Muscle of back (tissue), 11 donors: Measurements from ENCODE around the gene SAT1. TPM values are rescaled to one million over a fixed set of nuclear protein-coding genes. Genes with fewer than 3 reads are reported as not detected.
A peak's percentile ranks its signal among the peaks of the same experiment; 100 is the strongest.
"Not testable (repeated sequence)": the region's sequence is repeated elsewhere in the genome, so short reads cannot be mapped to it uniquely, and the experiment has no call there.

Source experiments
- DNase-seq, 3 donors: peaks; one replicate each; pipeline versions ENCODE4 v3.0.0 to v3.0.0-alpha.2; 2013
- polyA plus RNA-seq, 10 donors: library from polyadenylated mRNA; unstranded; fragments of 120-200 nt; gene quantifications; one replicate each; pipeline ENCODE4 v1.2.1, GENCODE V29; 2013; ENCODE audit not compliant: insufficient read length in 10 of 10

The SAT1 gene
- polyA plus RNA-seq, 10 donors = 36.2 to 57.8 (median 42.2) TPM

DNA sequence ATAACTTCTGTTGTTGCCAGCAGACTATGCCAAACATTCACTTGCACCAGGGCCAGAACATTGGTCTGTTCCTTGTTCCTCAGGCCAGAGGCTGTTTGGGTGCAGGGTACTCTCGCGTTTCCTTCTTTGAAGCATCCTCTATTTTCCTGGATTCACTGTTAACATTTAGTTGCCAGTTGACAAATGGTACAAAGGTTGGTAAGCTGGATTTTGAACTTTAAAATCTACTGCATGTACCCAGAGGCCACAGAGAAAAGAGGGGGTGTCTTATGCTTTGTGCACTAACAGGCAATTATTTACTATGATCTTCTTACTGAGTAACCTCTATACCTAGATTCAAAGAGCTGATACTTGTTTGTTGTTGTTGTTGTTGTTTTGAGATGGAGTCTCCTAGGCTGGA is 12.8 kb upstream of the SAT1 start:
- no peak for DNase-seq

DNA sequence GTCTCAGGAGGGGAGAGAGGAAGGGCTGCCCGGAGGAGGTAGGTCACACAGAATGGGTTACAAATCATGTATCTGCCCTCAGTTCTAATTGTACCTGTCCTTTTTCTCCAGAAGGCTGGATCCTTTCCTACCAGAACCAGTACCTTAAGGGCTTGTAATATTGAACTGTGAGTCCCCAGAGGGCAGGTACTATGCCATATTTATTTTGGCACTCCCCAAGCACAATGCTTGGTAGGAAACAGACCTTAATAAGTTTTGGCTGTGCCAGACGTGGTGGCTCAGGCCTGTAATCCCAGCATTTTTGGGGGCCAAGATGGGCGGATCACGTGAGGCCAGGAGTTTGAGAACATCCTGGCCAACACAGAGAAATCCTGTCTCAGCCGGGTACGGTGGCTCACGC is 11.9 kb upstream of the SAT1 start:
- not testable (repeated sequence) for DNase-seq

DNA sequence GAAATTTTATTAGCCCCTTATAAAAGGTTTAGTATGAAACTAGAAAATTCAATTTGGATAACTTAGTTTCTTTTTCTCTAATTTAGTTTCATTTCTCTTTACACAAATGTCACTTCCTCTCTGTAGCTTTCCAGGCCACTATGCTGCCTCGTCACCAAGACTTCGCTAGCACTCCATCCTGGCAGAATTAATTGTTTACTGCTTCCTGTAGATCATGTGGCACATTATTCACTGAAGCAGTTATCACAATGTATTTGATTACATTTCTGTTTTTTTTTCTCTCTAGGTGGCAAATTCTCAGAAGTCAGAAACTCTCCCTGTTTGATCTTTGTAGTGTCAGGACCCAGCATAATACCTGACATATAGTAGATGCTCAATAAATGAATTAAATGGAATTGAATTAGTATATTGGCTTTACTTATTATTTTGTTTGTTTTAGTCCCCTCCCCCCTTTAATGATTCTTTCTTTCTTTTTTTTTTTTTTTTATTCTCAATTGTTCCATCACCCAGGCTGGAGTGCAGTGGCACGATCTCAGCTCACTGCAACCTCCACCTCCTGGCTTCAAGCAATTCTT is 9.3 kb upstream of the SAT1 start:
- DNase-seq = no peak

DNA sequence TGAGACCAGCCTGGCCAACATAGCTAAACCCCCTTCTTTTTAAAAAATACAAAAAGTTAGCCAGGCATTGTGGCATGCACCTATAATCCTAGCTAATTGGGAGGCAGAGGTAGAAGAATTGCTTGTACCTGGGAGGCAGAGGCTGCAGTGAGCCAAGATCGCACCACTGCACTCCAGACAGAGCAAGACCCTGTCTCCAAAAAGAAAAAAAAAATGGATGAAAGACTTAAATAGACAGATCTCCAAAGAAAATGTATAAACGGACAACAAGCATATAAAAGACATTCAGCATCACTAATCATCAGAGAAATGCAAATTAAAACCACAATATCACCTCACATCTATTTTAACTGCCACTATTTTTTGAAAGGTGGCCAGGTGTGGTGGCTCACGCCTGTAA is 6.6 kb upstream of the SAT1 start:
- DNase-seq = no peak

DNA sequence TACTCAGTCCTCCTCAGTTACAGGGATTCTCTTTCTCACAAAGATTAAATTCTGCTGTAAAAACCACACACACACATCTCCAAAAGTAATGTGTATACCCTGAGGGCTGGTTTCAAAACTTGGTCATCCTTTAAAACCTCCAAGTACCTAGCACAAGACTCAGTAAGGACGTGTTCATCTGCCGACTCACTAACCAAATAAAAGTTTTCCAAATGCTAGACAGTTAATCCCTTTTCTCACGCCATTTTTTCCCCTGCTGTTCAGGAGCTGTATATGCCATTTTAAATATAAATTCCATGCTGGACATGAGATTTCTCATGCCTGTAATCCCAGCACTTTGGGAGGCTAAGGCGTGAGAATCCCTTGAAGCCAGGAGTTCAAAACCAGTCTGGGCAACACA is 3.9 kb upstream of the SAT1 start:
- peak in 1 of 3 donors; percentile 52 for DNase-seq

DNA sequence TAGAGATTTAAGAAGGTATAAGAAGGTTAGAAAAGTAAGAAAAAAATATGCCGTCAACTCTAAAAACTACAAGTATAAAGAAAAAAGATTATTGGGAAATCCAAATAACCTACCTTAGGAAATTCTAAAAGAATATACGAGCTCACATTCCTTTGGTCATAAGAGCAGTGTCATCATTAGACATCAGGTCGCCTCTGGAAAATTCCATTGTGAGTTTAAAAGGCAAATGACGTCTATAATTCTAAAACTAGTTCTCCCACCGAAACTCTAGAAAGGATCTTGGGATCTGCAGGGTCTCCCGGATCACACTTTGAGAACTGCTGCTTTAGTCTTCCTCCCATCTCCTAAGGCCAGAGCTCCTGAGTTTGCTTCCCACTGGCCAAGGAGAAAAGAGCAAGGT is 518 bp upstream of the SAT1 start:
- no peak for DNase-seq

DNA sequence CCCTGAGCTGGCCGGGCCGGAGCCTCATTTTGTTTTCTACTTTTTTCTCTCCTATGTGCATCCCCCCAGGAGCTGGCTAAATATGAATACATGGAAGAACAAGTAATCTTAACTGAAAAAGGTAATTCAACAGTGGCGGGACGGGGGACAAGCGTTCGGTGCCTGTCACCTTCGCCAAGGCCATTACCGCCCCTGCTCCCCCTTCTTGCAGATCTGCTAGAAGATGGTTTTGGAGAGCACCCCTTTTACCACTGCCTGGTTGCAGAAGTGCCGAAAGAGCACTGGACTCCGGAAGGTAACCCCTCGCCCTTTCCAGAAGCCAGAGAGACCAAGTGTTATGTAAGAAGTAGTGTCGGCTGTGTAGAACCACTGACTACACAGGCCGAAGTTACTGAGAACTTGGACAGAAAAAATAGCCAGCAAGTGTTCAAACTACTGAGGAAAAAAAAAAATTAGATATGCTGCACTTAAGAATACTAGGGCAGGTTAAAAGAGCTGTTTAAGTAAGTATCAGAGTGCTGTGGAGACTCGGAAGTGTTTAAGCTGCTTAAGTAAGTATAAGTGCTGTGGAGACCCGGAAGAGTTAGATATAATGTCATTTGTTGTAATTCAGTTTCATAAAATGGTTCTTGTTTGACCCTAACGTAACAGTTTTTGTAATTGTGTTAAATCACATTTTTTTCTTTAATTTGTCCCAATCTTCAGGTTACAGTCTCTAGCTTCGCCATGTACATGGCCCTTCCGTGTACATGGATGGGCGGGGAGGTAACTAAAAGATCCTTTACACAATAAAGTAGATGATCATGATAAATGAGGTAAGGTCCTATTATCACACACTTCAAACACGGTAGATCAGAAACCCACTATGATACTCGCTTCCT is 856 bp downstream of the SAT1 start:
- peak in 1 of 3 donors; percentile 37 for DNase-seq

DNA sequence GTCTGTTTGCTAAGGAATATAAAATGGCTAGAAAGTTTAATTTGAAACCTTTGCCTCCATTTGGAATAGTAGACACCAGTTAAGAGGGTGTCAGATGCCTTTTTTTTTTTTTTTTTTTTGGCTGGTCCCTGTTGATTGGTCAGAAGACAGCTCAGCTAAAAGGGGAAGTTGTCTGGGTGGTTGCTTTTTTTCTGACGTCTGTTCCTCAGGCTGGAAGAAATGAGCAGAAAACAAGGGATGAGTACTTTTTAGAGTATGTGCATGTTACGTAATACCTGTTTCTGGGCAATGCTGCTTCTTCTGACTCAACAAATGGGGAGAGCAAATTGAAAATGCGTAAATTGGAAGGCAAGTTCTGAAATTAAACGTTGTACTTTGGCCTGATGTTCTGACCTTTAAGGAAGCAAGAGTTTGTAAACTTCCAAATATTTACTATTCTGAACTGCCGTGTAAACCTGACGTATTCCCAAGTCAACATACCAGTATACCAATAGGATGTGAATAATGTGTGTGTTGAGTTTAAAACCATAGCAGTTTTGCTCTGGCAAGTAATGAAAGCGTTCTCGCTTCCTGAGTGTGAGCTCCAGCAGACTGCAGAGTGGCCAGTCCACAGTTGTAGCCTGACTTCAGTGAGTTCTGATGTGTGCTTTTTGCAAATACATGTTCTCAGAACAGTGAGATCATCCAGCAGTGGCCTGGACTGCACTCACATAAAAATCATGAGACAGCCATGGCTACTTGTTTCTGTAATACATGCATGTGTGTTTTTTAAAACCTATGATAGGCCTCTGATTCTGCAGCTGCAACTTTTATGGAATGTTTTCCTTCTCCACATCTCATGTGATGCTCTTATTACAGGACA is 1.7 kb downstream of the SAT1 start:
- no peak for DNase-seq

DNA sequence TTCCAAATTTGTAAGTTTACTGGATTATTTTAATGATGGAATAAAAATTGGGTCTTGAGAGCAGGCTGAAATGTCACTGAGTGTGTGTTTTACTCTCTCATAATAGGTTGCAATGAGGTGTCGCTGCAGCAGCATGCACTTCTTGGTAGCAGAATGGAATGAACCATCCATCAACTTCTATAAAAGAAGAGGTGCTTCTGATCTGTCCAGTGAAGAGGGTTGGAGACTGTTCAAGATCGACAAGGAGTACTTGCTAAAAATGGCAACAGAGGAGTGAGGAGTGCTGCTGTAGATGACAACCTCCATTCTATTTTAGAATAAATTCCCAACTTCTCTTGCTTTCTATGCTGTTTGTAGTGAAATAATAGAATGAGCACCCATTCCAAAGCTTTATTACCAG is 2.6 kb downstream of the SAT1 start:
- DNase-seq = no peak

DNA sequence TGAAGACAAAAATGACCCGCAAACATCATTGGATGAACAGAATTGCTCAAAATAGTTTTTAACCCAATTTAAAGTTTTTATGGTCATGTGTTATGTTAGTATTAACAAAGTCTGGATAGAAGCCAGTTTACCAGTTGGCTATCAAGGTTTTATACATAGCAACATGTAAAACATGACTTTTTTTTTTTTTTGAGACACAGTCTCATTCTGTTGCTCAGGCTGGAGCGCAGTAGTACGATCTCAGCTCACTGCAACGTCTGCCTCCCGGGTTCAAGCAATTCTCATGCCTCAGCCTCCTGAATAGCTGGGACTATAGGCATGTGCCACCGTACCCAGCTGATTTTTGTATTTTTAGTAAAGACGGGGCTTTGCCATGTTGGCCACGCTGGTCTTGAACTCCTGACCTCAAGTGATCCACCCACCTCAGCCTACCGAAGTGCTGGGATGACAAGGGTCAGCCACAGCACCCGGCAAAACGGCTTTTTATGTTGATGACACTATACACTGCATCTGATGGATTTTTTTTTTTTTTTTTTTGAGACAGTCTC is 3.4 kb downstream of the SAT1 start:
- no peak for DNase-seq

DNA sequence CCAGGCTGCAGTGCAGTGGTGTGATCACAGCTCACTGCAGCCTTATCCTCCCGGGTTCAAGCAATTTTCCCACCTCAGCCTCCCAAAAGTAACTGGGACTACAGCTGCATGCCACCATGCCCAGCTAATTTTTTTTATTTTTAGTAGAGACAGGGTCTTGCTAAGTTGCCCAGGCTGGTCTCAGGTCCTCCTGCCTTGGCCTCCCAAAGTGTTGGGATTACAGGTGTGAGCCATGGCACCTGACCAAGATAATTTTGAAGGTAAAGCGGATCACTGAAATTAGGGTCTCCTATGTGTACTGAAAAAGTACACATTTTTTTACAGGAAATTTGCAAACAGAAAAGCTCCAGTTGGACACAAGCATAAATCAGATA is 4.8 kb downstream of the SAT1 start:
- no peak for DNase-seq

DNA sequence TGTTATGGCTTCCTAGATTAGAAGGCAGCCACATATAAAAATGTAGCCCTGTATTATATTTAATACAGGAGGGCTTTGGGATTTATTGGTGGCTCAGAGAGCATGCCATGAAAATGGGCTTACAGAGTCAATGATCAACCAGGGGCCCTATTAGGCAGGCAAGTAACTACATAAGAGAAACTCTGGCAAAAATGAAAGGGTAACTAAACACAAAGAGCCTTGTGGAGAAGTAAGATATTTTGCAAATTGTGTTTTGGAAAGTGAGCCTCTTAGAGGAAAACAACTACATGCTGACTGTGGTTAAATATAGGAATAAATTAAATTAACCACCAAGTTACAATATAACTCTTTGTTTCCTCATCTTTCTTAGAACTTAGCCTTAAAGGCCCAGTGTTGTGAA is 5.5 kb downstream of the SAT1 start:
- no peak for DNase-seq

DNA sequence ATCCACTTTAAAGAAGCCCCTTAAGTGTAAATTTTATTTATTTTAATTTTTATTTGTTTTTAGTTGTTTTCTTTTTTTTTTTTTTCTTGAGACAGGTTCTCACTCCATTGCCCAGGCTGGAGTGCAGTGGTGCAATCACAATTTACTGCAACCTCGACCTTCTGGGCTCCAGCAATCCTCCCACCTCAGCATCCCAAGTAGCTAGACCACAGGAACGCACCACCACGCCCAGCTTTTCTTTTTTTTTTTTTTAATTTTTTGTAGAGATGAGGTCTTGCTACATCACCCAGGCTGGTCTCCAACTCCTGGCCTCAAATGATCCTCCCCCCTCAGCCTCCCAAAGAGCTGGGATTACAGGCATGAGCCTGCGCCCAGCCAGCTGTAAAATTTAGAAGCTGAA is 6.0 kb downstream of the SAT1 start:
- no peak for DNase-seq

DNA sequence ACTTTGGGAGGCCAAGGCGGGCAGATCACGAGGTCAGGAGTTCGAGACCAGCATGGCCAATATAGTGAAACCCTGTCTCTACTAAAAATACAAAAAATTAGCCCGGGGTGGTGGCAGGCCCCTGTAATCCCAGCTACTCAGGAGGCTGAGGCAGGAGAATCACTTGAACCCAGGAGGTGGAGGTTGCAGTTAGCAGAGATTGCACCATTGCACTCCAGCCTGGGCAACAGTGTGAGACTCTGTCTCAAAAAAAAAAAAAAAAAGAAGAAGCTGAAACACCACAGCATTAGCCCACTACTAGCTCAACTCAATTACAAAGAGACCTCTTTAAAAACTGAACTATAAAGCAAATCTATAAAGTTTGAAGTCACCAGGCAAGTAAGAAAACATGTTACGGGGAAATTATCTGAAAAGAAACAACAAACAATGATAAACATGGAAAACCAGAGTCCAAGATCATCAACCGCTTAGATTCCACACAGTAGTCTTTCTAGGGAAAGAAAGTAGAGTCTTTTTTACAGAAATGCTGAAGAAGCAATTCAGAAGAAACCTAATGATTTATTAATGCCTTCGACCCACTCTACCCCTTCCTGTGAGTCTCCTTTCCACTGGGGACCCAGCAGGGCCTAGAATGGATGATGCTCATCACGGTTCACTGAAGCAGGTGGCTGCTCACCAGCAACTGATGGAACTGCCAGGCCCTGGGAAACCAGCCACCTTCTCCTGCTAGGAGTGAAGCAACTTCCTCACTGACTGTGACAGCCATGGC is 6.6 kb downstream of the SAT1 start:
- DNase-seq = no peak

DNA sequence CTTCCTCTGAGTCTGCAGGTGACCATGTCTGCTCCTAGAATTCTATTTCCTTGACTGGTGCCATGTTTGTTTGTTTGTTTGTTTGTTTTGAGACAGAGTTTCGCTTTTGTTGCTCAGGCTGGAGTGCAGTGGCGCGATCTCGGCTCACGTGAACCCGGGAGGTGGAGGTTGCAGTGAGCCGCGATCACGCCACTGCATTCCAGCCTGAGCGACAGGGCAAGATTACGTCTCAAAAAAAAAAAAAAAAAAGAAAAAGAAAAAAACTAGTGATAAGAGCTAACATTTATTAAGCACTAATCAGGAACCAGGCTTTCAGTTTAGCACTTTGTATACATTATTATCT is 7.2 kb downstream of the SAT1 start:
- DNase-seq = no peak

DNA sequence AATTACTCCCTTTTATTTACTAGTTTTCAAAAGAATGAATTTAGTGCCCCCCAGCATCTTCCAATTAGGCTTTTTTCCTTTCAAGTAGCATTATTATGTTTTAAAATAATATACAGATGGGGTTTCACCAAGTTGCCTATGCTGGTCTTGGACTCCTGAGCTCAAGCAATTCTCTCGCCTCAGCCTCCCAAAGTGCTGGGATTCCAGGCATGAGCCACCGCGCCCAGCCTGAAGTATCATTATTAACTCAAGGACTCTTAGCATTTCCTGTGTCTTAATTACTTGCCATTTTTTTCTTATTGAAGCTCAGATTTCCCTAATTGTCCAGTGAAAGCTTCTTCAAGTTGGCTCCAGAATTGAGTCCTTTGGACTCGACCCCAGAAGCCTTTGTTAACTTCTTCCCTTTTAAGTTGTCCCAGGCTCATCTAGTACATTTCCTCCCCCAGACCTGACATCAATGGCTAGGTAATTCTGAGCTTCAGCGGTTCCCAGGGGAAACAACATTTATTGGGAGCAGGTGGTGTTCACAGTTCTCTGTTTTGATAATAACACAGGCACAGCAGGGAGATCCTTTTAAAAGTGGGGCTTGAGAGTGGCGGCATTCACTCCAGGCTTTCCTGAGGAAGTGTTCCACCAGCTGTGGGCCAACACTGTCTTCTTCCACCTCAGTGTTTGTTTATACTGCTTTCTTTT is 10.0 kb downstream of the SAT1 start:
- DNase-seq = no peak

DNA sequence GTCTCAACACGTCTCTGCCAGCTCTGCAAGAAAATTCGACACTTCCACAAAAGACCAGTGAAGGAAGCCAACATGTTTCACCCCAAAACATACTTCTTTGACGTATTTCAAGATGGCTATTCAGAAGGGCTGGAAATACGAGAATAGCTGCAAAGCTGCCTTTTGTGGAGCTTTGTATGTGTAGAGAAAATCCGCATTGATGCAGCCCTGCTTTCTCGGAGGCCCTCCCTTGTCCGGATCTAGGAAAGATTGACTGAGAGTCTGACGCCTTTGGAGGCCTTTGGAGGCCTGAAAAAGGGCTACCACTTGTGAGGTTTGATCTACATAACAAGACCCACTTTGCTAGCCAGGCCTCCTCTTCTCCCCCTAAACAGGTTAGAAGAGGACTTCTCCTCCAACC is 12.2 kb downstream of the SAT1 start:
- no peak for DNase-seq

DNA sequence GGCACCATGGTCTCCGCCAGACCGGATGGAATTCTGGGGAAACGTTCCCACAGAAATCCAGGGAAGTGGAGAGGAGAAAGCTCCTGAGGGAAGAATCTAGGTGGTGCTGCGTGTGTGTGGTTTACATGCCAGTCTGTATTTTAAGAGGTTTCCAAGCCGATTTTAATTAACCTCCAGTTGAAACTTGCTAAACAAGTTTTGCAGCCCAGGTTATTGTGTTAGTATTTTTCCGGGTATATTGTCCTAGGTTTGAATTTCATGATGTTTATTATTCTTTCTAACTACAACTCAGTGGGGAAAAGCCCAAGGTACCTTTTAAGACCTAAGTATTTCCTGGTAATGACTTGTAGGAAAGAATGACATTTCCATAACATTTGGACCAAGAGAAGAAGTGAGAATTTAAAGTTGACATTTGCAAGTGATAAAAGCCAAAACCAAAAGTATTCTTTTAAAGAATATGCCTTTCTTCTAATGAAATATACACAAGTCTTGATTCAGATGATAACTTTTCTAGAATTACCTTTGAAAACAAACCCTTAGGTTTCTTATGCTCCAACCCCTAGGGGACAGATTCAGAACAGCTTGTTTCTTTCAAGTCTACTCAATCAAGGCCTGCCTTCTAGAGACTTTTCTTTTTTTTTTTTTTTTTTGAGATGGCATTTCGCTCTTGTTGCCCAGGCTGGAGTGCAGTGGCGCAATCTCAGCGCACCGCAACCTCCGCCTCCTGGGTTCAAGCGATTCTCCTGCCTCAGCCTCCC is 14.6 kb downstream of the SAT1 start:
- no peak for DNase-seq

DNA sequence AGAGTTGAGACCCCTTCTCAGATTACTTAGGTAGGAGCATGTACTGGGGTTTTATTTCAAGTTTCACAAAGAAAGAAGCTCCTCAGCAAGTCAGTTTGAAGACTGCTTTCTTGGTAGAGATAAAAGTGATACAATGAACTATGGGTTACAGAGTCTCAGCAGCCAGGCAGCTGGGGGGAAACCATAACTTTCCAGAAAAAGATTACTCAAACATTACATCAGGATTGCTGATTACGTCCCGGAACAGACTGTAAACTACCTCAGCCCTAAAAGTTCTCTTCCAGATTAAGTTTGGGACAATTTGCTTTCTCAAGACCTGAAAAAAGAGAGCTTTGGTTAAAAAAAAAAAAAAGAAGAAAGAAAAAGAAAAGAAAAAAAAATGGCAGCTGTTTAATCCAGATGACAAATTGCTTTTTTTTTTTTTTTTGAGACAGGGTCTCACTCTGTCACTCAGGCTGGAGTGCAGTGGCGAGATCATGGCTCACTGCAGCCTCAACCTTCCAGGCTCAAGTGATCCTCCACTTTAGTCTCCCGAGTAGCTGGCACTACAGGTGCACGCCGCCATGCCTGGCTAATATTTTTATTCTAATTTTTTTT is 16.6 kb downstream of the SAT1 start:
- no peak for DNase-seq

DNA sequence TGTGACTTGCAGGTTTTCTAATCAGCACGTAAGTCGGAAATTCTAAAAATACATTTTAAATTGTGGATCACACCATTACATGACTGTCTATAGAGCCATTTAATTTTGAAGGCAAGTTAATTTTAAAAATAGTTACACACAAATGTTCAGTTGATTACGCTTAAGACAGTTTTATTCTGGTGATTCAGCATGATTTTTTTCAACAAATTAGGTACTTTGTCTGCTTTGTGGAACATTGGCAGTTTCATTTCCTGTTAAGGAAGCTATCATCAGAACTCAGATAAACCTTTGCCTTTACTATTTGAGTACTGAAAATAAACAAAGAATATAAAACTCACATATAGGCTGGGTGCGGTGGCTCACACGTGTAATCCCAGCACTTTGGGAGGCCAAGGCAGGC is 19.5 kb downstream of the SAT1 start:
- no peak for DNase-seq
